GM23338 (cell line): Measurements from ENCODE around the gene RAPGEF5. TPM values are rescaled to one million over a fixed set of nuclear protein-coding genes. Genes with fewer than 3 reads are reported as not detected.

ENCODE experiments used
- ATAC-seq: fragments of 200-7000 bp; cut with Tn5 transposase; 3 replicates; pipeline ENCODE4 v1.9.1; 2020
- DNase-seq: peaks from one replicate; pipeline ENCODE4 v3.0.0-alpha.2; 2015; ENCODE audit warnings: low spot score
- H2AFZ ChIP-seq: fragments of 200-600 bp; sonication (generic); 2 replicates; pipeline ENCODE4 v1.8.0; 2016; ENCODE audit warnings: antibody characterized with exemption, mild to moderate bottlenecking, moderate library complexity
- H3F3A ChIP-seq: fragments of 200-600 bp; sonication (generic); replicated peaks from 2 replicates; pipeline ENCODE4 v1.8.0; 2017; ENCODE audit warnings: antibody characterized with exemption, mixed run types, low read depth
- H3K27ac ChIP-seq: fragments of 200-600 bp; sonication (generic); 2 replicates; pipeline ENCODE4 v1.6.1; 2016; ENCODE audit warnings: low read depth
- H3K27me3 ChIP-seq: fragments of 200-600 bp; sonication (generic); 2 replicates; pipeline ENCODE4 v1.8.0; 2016; ENCODE audit warnings: mild to moderate bottlenecking, mixed run types, moderate library complexity; ENCODE audit not compliant: insufficient read depth
- H3K36me3 ChIP-seq: fragments of 200-600 bp; sonication (generic); 2 replicates; pipeline ENCODE4 v1.8.0; 2016; ENCODE audit warnings: mild to moderate bottlenecking; ENCODE audit not compliant: insufficient read depth
- H3K4me1 ChIP-seq: fragments of 200-600 bp; sonication (generic); 2 replicates; pipeline ENCODE4 v1.8.0; 2016; ENCODE audit warnings: mild to moderate bottlenecking, moderate library complexity; ENCODE audit not compliant: insufficient read depth
- H3K4me2 ChIP-seq: fragments of 200-600 bp; sonication (generic); 2 replicates; pipeline ENCODE4 v1.7.1; 2017; ENCODE audit warnings: mixed run types
- H3K4me3 ChIP-seq: fragments of 200-600 bp; sonication (generic); 2 replicates; pipeline ENCODE4 v1.6.1; 2016; ENCODE audit warnings: mixed run types
- H3K79me2 ChIP-seq: fragments of 200-600 bp; sonication (generic); replicated peaks from 2 replicates; pipeline ENCODE4 v1.8.0; 2017; ENCODE audit warnings: mild to moderate bottlenecking; ENCODE audit not compliant: insufficient read depth
- H3K9me2 ChIP-seq: fragments of 200-600 bp; sonication (generic); 2 replicates; pipeline ENCODE4 v1.8.0; 2017; ENCODE audit not compliant: insufficient read depth
- H4K20me1 ChIP-seq: fragments of 200-600 bp; sonication (generic); replicated peaks from 2 replicates; pipeline ENCODE4 v1.8.0; 2017; ENCODE audit warnings: mild to moderate bottlenecking; ENCODE audit not compliant: insufficient read depth
- H3K27ac Mint-ChIP-seq: 2 replicates; pipeline ENCODE4 v1.8.0; 2020; ENCODE audit warnings: inconsistent platforms, mild to moderate bottlenecking, moderate library complexity, mixed read lengths
- H3K27me3 Mint-ChIP-seq: 3 replicates; pipeline ENCODE4 v1.8.0; 2022; ENCODE audit warnings: low read depth, mild to moderate bottlenecking, moderate library complexity, mixed read lengths, inconsistent platforms; ENCODE audit not compliant: insufficient read depth, poor library complexity
- H3K36me3 Mint-ChIP-seq: 3 replicates; pipeline ENCODE4 v1.8.0; 2021; ENCODE audit warnings: low read depth, mild to moderate bottlenecking, inconsistent platforms, moderate library complexity, mixed read lengths
- H3K4me1 Mint-ChIP-seq: 3 replicates; pipeline ENCODE4 v1.8.0; 2020; ENCODE audit warnings: mild to moderate bottlenecking, inconsistent platforms, mixed read lengths
- H3K4me3 Mint-ChIP-seq: 3 replicates; pipeline ENCODE4 v1.8.0; 2021; ENCODE audit warnings: moderate library complexity, mild to moderate bottlenecking, inconsistent platforms, mixed read lengths
- H3K9me3 Mint-ChIP-seq: 3 replicates; pipeline ENCODE4 v1.8.0; 2020; ENCODE audit warnings: moderate library complexity, mild to moderate bottlenecking, inconsistent platforms, mixed read lengths
- CREB1 ChIP-seq: fragments of 250-450 bp; sonication (Bioruptor Pico); IDR thresholded peaks from 2 replicates; pipeline ENCODE4 v1.5.0; 2020; ENCODE audit warnings: low read depth, mild to moderate bottlenecking, moderate library complexity
- ETS1 ChIP-seq: IDR thresholded peaks from 2 replicates; pipeline ENCODE4 v1.6.1; 2016; ENCODE audit warnings: antibody characterized with exemption
- EZH2 ChIP-seq: fragments of 200-600 bp; sonication (generic); IDR thresholded peaks from one replicate; pipeline ENCODE4 v1.8.0; 2017; ENCODE audit warnings: antibody characterized with exemption, mild to moderate bottlenecking, low read depth; ENCODE audit not compliant: unreplicated experiment
- EZH2phosphoT487 ChIP-seq: fragments of 200-600 bp; sonication (generic); IDR thresholded peaks from one replicate; pipeline ENCODE4 v1.8.1; 2018; ENCODE audit warnings: antibody characterized with exemption; ENCODE audit not compliant: unreplicated experiment
- JUNB ChIP-seq: IDR thresholded peaks from one replicate; pipeline ENCODE4 v1.6.1; 2016; ENCODE audit warnings: antibody characterized with exemption; ENCODE audit not compliant: unreplicated experiment
- NANOG ChIP-seq: IDR thresholded peaks from 2 replicates; pipeline ENCODE4 v1.6.1; 2016; ENCODE audit warnings: antibody characterized with exemption, borderline replicate concordance
- POLR2AphosphoS5 ChIP-seq: IDR thresholded peaks from 2 replicates; pipeline ENCODE4 v1.6.1; 2016; ENCODE audit warnings: antibody characterized with exemption, low read depth
- STAT1 ChIP-seq: IDR thresholded peaks from one replicate; pipeline ENCODE4 v1.6.1; 2016; ENCODE audit warnings: antibody characterized with exemption; ENCODE audit not compliant: unreplicated experiment
- ZNF114 ChIP-seq: fragments of 250-450 bp; sonication (Bioruptor Pico); IDR thresholded peaks from 2 replicates; pipeline ENCODE4 v1.5.0; 2020; ENCODE audit warnings: mild to moderate bottlenecking, moderate library complexity
- ZNF331 ChIP-seq: fragments of 250-450 bp; sonication (Bioruptor Pico); IDR thresholded peaks from 2 replicates; pipeline ENCODE4 v1.5.0; 2020; ENCODE audit warnings: low read depth, mild to moderate bottlenecking, moderate library complexity
- polyA plus RNA-seq: library from polyadenylated mRNA; unstranded; fragments of >200 nt; fragmentation: Nextera tagmentation; extraction: Ambion mirVana; gene quantifications from 2 replicates; pipeline ENCODE4 v1.2.1, GENCODE V29; 2016
- total RNA-seq: library from RNA; depleted of rRNA; stranded (reverse); fragments of >200 nt; shearing (Covaris generic); gene quantifications from 2 replicates; pipeline ENCODE4 v1.2.3, GENCODE V29; 2014

Gene RAPGEF5
- total and polyA plus RNA-seq, 2 experiments from 2014 or later = 6.3 to 13.1 TPM

- H3K27ac ChIP-seq = no peak overlapping the region
- H3K4me2 ChIP-seq = no peak overlapping the region
- no peaks in the 10 kb centered on the region for H3K36me3 ChIP-seq
- H3K27me3 ChIP-seq = no peaks in the 10 kb centered on the region
- TF ChIP-seq EZH2 (no peak), STAT1 (no peak), POLR2AphosphoS5 (no peak), NANOG (no peak), ZNF114 (CRISPR knock-in tag) (no peak), EZH2phosphoT487 (no peak), CREB1 (no peak)
- Mint-ChIP-seq H3K36me3 (peaks cover 6% of the 10 kb centered on the region; the same call in 2 of the 3 replicates), H3K27me3 (no peaks in the 10 kb centered on the region), H3K27ac (peak overlapping the region; percentile 39; the same call in 1 of the 2 replicates), H3K4me1 (peaks cover 28% of the 10 kb centered on the region), H3K9me3 (no peaks in the 10 kb centered on the region), H3K4me3 (no peak overlapping the region)
- DNase-seq (no peak), ATAC-seq (no peak)
- peaks cover 14% of the 10 kb centered on the region; the same call in 1 of the 2 replicates for H3K4me1 ChIP-seq
- H3F3A ChIP-seq = no peaks in the 10 kb centered on the region
- no peak overlapping the region for H3K4me3 ChIP-seq
- no peaks in the 10 kb centered on the region for H4K20me1 ChIP-seq
- H3K9me2 ChIP-seq = no peaks in the 10 kb centered on the region
- no peak overlapping the region for H2AFZ ChIP-seq
- H3K79me2 ChIP-seq = no peaks in the 10 kb centered on the region
Measured at GRCh38 chr7:22256541-22257096, 100.3 kb downstream of the RAPGEF5 start.

- peaks cover 34% of the 10 kb centered on the region for H3K4me1 Mint-ChIP-seq
- H3K27me3 Mint-ChIP-seq = no peaks in the 10 kb centered on the region
- no peaks in the 10 kb centered on the region for H3K9me2 ChIP-seq
- H3K4me1 ChIP-seq = peaks cover 22% of the 10 kb centered on the region
- H3K27me3 ChIP-seq = no peaks in the 10 kb centered on the region
- H3K36me3 Mint-ChIP-seq = peaks cover 6% of the 10 kb centered on the region; the same call in 2 of the 3 replicates
- no peaks in the 10 kb centered on the region for H3F3A ChIP-seq
- H3K9me3 Mint-ChIP-seq = no peaks in the 10 kb centered on the region
- H3K4me2 ChIP-seq = no peak overlapping the region
- no peak overlapping the region for H2AFZ ChIP-seq
- ATAC-seq = peak; percentile 81
- H3K79me2 ChIP-seq = no peaks in the 10 kb centered on the region
- DNase-seq = peak; percentile 21
- no peak for TF ChIP-seq JUNB
- TF ChIP-seq ETS1 = no peak
- no peaks in the 10 kb centered on the region for H4K20me1 ChIP-seq
- no peak overlapping the region for H3K27ac ChIP-seq
- no peaks in the 10 kb centered on the region for H3K36me3 ChIP-seq
- H3K4me3 Mint-ChIP-seq = no peak overlapping the region
- H3K4me3 ChIP-seq = no peak overlapping the region
- peak overlapping the region; percentile 39 for H3K27ac Mint-ChIP-seq
Measured at GRCh38 chr7:22255834-22256233, 101.1 kb downstream of the RAPGEF5 start.

GRCh38 chr7:22255342-22255741, 101.6 kb downstream of the RAPGEF5 start:
- H3K27me3 Mint-ChIP-seq = no peaks in the 10 kb centered on the region
- peaks cover 24% of the 10 kb centered on the region for H3K4me1 ChIP-seq
- H4K20me1 ChIP-seq = no peaks in the 10 kb centered on the region
- no peak overlapping the region for H3K27ac ChIP-seq
- H2AFZ ChIP-seq = no peak overlapping the region
- H3F3A ChIP-seq = no peaks in the 10 kb centered on the region
- no peak overlapping the region for H3K4me3 ChIP-seq
- no peaks in the 10 kb centered on the region for H3K36me3 ChIP-seq
- no peaks in the 10 kb centered on the region for H3K9me3 Mint-ChIP-seq
- TF ChIP-seq ZNF331 (CRISPR knock-in tag) (no peak), EZH2 (no peak)
- ATAC-seq (no peak), DNase-seq (no peak)
- no peaks in the 10 kb centered on the region for H3K27me3 ChIP-seq
- no peak overlapping the region for H3K4me3 Mint-ChIP-seq
- no peaks in the 10 kb centered on the region for H3K79me2 ChIP-seq
- peaks cover 36% of the 10 kb centered on the region for H3K4me1 Mint-ChIP-seq
- no peak overlapping the region for H3K27ac Mint-ChIP-seq
- H3K4me2 ChIP-seq = no peak overlapping the region
- peaks cover 6% of the 10 kb centered on the region; the same call in 2 of the 3 replicates for H3K36me3 Mint-ChIP-seq
- H3K9me2 ChIP-seq = no peaks in the 10 kb centered on the region
